Peyer's patch (tissue), 4 donors: Measurements from ENCODE around the gene KCTD8. TPM values are rescaled to one million over a fixed set of nuclear protein-coding genes. Genes with fewer than 3 reads are reported as not detected.

Experiments
- DNase-seq, 3 donors: peaks; one replicate each; pipeline ENCODE4 v3.0.0-alpha.2; 2017 to 2019
- H3K27ac ChIP-seq, 4 donors: fragments of 200-600 bp; sonication (generic); one replicate each; pipeline ENCODE4 v1.5.1; 2016 to 2019
- H3K27me3 ChIP-seq, 2 donors: fragments of 200-600 bp; sonication (generic); one replicate each; pipeline ENCODE4 v1.5.1; 2019
- H3K36me3 ChIP-seq, 3 donors: fragments of 200-600 bp; sonication (generic); one replicate each; pipeline ENCODE4 v1.5.1; 2016 to 2019
- H3K4me1 ChIP-seq, 4 donors: fragments of 200-600 bp; sonication (generic); one replicate each; pipeline ENCODE4 v1.5.1; 2016 to 2019
- H3K4me3 ChIP-seq, 4 donors: fragments of 200-600 bp; sonication (generic); 1 replicate in 3 of 4; 2 replicates in 1 of 4; pipeline ENCODE4 v1.5.1; 2016 to 2019; ENCODE audit warnings: mild to moderate bottlenecking in 1 of 4
- H3K9me3 ChIP-seq, 4 donors: fragments of 200-600 bp; sonication (generic); one replicate each; pipeline ENCODE4 v1.5.1; 2016 to 2019; ENCODE audit warnings: mild to moderate bottlenecking in 1 of 4
- POLR2A ChIP-seq, 2 donors: fragments of 450-650 bp; IDR thresholded peaks; one replicate each; pipeline ENCODE4 v1.5.1; 2017; ENCODE audit warnings: antibody characterized with exemption in 2 of 2, mild to moderate bottlenecking in 2 of 2, moderate library complexity in 2 of 2
- total RNA-seq, 4 donors: library from RNA; depleted of rRNA; stranded (reverse); fragments of >200 nt; gene quantifications; one replicate each; pipeline ENCODE4 v1.1.0, GENCODE V29; 2016
- TF ChIP-seq, protein P1 (sequence below), 6 experiments: fragments of 450-650 bp in 4 of 6; fragments of 200-600 bp in 2 of 6; sonication (generic) in 1 of 6; IDR thresholded peaks; one replicate each; pipeline ENCODE4 v1.5.1; 2017 to 2019; ENCODE audit warnings: antibody characterized with exemption in 6 of 6, mild to moderate bottlenecking in 3 of 6, moderate library complexity in 1 of 6

KCTD8 gene
- total RNA-seq, 4 donors from 2014 or later: not detected

DNA sequence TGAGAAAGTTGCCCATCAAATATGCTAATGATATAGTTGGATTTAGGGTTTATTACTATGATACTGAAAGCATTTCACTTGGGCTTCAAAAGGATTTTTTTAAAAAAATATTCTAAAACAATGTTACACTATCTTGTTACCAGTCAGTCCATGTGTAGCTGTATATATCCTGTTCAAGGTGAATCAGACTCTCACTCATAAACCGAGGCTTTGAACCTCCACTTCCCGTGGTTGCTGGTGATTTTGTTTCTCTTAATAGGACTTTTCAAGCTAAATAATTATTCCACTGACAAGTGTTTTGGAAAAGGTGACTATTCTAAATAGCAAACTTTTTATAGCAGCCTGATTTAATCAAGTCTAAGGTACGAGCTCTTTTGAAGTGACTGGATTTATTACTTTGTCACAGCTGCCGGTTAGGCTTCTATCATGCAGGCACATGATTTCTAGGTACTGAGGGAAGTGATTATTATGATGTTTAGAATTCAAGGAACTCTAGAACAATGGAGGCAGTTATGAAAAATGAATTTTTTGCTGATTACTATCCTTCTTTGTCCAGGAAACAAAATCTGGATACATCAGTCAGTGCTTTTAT is 287.7 kb downstream of the KCTD8 start:
- Histone ChIP-seq H3K4me1 (no peaks in the 10 kb centered on the region), H3K27ac (no peak overlapping the region), H3K27me3 (no peaks in the 10 kb centered on the region), H3K9me3 (no peaks in the 10 kb centered on the region), H3K36me3 (no peaks in the 10 kb centered on the region), H3K4me3 (no peak overlapping the region)
- TF ChIP-seq, protein P1, sequence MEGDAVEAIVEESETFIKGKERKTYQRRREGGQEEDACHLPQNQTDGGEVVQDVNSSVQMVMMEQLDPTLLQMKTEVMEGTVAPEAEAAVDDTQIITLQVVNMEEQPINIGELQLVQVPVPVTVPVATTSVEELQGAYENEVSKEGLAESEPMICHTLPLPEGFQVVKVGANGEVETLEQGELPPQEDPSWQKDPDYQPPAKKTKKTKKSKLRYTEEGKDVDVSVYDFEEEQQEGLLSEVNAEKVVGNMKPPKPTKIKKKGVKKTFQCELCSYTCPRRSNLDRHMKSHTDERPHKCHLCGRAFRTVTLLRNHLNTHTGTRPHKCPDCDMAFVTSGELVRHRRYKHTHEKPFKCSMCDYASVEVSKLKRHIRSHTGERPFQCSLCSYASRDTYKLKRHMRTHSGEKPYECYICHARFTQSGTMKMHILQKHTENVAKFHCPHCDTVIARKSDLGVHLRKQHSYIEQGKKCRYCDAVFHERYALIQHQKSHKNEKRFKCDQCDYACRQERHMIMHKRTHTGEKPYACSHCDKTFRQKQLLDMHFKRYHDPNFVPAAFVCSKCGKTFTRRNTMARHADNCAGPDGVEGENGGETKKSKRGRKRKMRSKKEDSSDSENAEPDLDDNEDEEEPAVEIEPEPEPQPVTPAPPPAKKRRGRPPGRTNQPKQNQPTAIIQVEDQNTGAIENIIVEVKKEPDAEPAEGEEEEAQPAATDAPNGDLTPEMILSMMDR (IDR thresholded peaks at IDR 0.05): no peak
- no peak for TF ChIP-seq POLR2A (IDR thresholded peaks at IDR 0.05)
- DNase-seq: no peak

DNA sequence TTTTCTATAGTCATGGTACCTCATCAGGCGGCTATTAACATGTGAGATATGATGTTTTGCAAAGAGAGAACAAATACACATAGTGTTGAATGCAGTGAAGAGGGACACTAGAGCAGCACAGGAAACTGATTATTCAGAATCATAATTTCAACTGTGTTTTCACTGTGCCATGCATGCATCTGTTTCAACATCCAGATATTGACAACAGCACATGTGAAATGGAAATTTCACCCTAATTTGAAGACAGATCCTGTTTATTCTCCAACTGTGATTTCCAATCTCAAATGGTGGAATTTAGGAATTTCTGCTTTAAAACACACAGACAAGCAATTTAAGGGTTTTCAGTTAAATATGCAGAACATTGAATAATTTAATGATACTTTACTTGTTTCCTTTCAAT is 288.6 kb downstream of the KCTD8 start:
- Histone ChIP-seq H3K27me3 (no peaks in the 10 kb centered on the region), H3K36me3 (no peaks in the 10 kb centered on the region), H3K4me3 (no peak overlapping the region), H3K27ac (no peak overlapping the region), H3K9me3 (no peaks in the 10 kb centered on the region), H3K4me1 (no peaks in the 10 kb centered on the region)
- no peak for DNase-seq
- no peak for TF ChIP-seq POLR2A (IDR thresholded peaks at IDR 0.05)
- TF ChIP-seq, protein P1 (IDR thresholded peaks at IDR 0.05): no peak

DNA sequence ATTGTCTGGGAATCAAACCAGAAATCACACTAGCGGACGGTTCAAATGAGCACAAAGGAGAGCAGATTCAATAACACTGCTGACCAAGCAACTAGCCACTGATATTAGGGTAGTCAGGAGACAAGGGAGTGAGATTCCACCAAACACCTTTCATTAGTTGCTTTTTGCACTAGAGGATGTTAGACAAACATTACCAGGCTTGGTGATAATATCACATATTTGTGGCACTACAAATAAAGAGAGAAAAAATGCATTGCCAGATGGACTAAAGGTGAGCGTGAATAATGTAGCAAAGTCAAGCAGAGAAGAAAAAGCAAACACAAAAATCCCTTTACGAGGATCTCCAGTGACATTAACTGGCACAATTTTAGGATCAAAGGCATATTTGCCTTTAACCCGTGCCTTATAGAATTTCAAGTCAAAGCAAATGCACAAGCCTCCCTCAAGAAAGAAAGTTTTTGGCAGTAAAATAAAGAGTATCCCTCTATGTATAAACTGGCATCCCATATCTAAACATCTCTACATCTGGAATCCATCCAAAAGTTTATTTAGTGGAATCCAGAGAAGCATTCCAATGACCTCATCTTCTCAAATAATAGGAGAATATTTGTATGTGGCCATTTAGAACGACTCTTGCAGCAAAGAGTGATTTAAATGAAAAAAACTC is 290.9 kb downstream of the KCTD8 start:
- TF ChIP-seq POLR2A (IDR thresholded peaks at IDR 0.05): no peak
- TF ChIP-seq, protein P1 (IDR thresholded peaks at IDR 0.05): no peak
- Histone ChIP-seq H3K27ac (no peak overlapping the region), H3K36me3 (no peaks in the 10 kb centered on the region), H3K4me3 (no peak overlapping the region), H3K4me1 (no peaks in the 10 kb centered on the region), H3K9me3 (no peaks in the 10 kb centered on the region), H3K27me3 (no peaks in the 10 kb centered on the region)
- DNase-seq: no peak

DNA sequence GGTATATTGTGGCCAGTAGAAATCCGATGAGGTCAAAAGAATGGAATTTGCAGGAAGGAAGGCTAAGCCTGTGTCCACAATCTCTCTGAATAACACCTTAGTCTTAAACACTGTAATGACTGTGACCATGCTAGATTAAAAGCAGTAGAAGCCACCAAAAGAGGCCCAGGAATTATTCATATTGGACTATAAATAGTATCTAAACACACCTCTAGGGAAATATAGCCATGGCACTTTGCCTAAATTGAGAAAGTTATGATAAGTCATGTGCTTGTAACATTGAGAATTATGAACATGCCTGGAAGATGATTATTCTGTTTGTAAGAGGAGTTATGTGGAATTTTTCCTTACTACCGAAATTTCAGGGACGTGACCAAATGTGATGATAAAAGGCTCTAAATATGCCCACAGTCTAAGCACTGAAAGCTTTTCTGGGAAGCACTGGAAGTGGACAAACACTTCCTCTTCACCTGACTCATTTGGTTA is 298.5 kb downstream of the KCTD8 start:
- no peaks in the 10 kb centered on the region for H3K36me3 ChIP-seq
- DNase-seq: no peak
- no peaks in the 10 kb centered on the region for H3K9me3 ChIP-seq
- H3K4me3 ChIP-seq: no peak overlapping the region
- TF ChIP-seq, protein P1 (IDR thresholded peaks at IDR 0.05): no peak
- no peak for TF ChIP-seq POLR2A (IDR thresholded peaks at IDR 0.05)
- H3K27ac ChIP-seq: no peak overlapping the region
- H3K27me3 ChIP-seq: no peaks in the 10 kb centered on the region
- no peaks in the 10 kb centered on the region for H3K4me1 ChIP-seq

DNA sequence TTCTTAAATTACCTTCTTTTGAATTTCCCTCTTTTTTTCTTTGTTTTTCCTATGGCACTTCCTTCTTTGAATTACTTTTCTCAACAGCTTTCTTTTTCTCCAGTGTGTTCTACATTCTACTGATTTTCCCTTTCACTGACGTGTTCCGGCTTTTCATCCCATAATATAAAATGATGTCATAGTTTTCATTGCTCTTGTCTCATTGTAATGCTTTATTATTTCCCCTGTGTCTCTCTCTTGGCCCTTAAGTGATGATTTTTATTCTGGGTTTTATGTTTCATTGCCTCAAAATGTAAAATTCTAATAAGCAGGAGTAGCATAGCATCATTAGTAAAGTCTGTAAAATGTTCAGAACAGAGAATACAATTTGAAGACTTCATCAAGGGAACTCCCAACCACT is 299.3 kb downstream of the KCTD8 start:
- no peak for DNase-seq
- Histone ChIP-seq H3K9me3 (no peaks in the 10 kb centered on the region), H3K4me1 (no peaks in the 10 kb centered on the region), H3K27ac (no peak overlapping the region), H3K27me3 (no peaks in the 10 kb centered on the region), H3K4me3 (no peak overlapping the region), H3K36me3 (no peaks in the 10 kb centered on the region)
- TF ChIP-seq, protein P1 (IDR thresholded peaks at IDR 0.05): no peak
- no peak for TF ChIP-seq POLR2A (IDR thresholded peaks at IDR 0.05)
